ENCODE data around the gene ABTB2.

- TF ChIP-seq, protein P1, sequence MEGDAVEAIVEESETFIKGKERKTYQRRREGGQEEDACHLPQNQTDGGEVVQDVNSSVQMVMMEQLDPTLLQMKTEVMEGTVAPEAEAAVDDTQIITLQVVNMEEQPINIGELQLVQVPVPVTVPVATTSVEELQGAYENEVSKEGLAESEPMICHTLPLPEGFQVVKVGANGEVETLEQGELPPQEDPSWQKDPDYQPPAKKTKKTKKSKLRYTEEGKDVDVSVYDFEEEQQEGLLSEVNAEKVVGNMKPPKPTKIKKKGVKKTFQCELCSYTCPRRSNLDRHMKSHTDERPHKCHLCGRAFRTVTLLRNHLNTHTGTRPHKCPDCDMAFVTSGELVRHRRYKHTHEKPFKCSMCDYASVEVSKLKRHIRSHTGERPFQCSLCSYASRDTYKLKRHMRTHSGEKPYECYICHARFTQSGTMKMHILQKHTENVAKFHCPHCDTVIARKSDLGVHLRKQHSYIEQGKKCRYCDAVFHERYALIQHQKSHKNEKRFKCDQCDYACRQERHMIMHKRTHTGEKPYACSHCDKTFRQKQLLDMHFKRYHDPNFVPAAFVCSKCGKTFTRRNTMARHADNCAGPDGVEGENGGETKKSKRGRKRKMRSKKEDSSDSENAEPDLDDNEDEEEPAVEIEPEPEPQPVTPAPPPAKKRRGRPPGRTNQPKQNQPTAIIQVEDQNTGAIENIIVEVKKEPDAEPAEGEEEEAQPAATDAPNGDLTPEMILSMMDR (conservative IDR thresholded peaks at IDR 0.05 in 1 of 2, IDR thresholded peaks at IDR 0.05 in 1 of 2; ENCODE audit: low read depth in 1 of 2, low read length in 2 of 2): no peak
- TF ChIP-seq EZH2 (IDR thresholded peaks at IDR 0.05; ENCODE audit: low read length, missing control alignments): no peak
Measured at GRCh38 chr11:34280945-34281872, 76.6 kb downstream of the ABTB2 start.
